Measurements from ENCODE around the gene CES4A. TPM values are rescaled to one million over a fixed set of nuclear protein-coding genes. Genes with fewer than 3 reads are reported as not detected.

Gene CES4A
- total RNA-seq, 2 donors from 2014 or later, result 10.9 to 16.5 TPM

GRCh38 chr16:67006930-67007658, 18.7 kb downstream of the CES4A start:
- H3K9me3 ChIP-seq, result no peaks in the 10 kb centered on the region
- H3K27me3 ChIP-seq, result no peaks in the 10 kb centered on the region
- H3K4me1 ChIP-seq, result no peaks in the 10 kb centered on the region
- H3K27ac ChIP-seq, result no peak overlapping the region
- TF ChIP-seq, protein P1, sequence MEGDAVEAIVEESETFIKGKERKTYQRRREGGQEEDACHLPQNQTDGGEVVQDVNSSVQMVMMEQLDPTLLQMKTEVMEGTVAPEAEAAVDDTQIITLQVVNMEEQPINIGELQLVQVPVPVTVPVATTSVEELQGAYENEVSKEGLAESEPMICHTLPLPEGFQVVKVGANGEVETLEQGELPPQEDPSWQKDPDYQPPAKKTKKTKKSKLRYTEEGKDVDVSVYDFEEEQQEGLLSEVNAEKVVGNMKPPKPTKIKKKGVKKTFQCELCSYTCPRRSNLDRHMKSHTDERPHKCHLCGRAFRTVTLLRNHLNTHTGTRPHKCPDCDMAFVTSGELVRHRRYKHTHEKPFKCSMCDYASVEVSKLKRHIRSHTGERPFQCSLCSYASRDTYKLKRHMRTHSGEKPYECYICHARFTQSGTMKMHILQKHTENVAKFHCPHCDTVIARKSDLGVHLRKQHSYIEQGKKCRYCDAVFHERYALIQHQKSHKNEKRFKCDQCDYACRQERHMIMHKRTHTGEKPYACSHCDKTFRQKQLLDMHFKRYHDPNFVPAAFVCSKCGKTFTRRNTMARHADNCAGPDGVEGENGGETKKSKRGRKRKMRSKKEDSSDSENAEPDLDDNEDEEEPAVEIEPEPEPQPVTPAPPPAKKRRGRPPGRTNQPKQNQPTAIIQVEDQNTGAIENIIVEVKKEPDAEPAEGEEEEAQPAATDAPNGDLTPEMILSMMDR (IDR thresholded peaks at IDR 0.05), result no peak
- TF ChIP-seq POLR2A (IDR thresholded peaks at IDR 0.05), result no peak
- H3K36me3 ChIP-seq (replicated peaks in 1 of 2; ENCODE audit: insufficient read depth in 1 of 2, low read depth in 2 of 2), result no peaks in the 10 kb centered on the region
- no peak for DNase-seq
- 78 to 82% methylated on average over 12 of the region's 12 CpGs for WGBS, 2 donors
- no peak overlapping the region for H3K4me3 ChIP-seq
- intact Hi-C loops (cut with DNase I), result no loop called here
- ATAC-seq, result no peak

DNA sequence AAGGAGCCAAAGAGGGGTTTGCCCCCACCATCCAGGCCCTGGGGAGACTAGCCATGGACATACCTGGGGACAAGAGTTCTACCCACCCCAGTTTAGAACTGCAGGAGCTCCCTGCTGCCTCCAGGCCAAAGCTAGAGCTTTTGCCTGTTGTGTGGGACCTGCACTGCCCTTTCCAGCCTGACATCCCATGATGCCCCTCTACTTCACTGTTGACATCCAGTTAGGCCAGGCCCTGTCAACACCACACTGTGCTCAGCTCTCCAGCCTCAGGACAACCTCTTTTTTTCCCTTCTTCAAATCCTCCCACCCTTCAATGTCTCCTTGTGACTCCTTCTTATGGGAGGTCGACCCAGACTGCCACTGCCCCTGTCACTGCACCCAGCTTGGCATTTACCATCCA, 20.8 kb downstream of the CES4A start:
- ATAC-seq, result no peak
- H3K9me3 ChIP-seq, result no peaks in the 10 kb centered on the region
- 56 to 64% methylated on average over 1 of the region's 1 CpG for WGBS, 2 donors
- H3K4me1 ChIP-seq, result peaks cover 12% of the 10 kb centered on the region
- TF ChIP-seq, protein P1 (IDR thresholded peaks at IDR 0.05), result no peak
- no peak for TF ChIP-seq POLR2A (IDR thresholded peaks at IDR 0.05)
- no peak overlapping the region for H3K4me3 ChIP-seq
- intact Hi-C loops (cut with DNase I), result no loop called here
- no peak for DNase-seq
- H3K36me3 ChIP-seq (replicated peaks in 1 of 2; ENCODE audit: insufficient read depth in 1 of 2, low read depth in 2 of 2), result no peaks in the 10 kb centered on the region
- H3K27ac ChIP-seq, result no peak overlapping the region
- H3K27me3 ChIP-seq, result peaks cover 0 to 7% of the 10 kb centered on the region in 2 donors

DNA sequence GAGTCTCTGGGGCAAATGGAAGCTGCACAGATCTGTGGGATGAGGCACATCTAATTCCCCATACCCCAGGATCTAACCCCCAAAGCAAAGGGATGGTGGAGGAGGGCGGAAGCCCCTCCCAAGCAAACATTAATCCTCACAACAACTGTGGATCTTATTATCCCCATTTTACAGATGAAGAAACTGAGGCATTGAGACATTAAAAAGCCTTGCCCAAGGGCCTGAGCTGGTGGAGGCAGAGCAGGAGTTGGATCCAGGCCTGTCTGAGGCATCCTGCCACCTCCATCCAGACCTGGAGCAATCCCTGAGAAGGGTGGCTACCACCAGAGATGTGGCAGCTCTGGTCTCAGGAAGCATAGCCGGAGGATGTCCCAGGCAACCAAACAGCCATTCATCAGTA, 22.9 kb downstream of the CES4A start:
- TF ChIP-seq, protein P1 (IDR thresholded peaks at IDR 0.05), result no peak
- TF ChIP-seq POLR2A (IDR thresholded peaks at IDR 0.05), result no peak
- Histone ChIP-seq H3K36me3 (replicated peaks in 1 of 2; ENCODE audit: insufficient read depth in 1 of 2, low read depth in 2 of 2) (no peaks in the 10 kb centered on the region), H3K27ac (no peak overlapping the region), H3K4me1 (peaks cover 18% of the 10 kb centered on the region), H3K4me3 (no peak overlapping the region), H3K9me3 (no peaks in the 10 kb centered on the region), H3K27me3 (peaks cover 0 to 12% of the 10 kb centered on the region in 2 donors)
- ATAC-seq (no peak), DNase-seq (no peak)
- WGBS, 2 donors, result 78% methylated on average over 1 to 2 of the region's 2 CpGs
- intact Hi-C loops (cut with DNase I), result no loop called here

DNA sequence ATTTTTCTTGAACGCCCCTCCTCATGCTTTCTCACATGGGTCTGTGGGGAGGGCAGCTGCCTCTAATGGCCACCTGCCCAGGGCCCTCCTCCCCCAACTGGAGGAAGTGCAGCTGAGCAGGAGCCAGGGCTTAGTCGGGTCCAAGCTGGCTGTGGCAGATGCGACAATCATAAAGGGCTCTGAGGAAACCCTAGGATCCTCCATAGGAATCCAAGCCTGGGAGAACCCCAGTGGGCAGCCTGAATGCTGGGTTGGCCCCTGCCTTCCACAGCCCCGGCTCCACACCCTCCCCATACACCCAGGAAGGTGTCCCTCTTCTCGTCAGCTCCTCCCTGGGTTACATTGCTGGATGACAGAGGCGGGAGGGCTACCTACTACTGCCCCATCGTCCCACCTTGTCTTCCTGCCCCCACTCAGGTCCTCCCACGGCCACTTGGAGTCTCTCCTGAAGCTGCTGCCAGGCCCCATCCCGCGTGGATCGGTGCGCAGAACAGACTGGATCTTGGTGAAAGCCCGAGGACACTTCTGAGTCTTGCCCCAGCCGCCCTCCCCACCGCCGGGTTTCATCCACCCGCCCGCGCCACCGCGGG, 24.9 kb downstream of the CES4A start:
- Histone ChIP-seq H3K36me3 (replicated peaks in 1 of 2; ENCODE audit: insufficient read depth in 1 of 2, low read depth in 2 of 2) (no peaks in the 10 kb centered on the region), H3K4me1 (peaks cover 18% of the 10 kb centered on the region), H3K27ac (peak overlapping the region in 2 of 4 donors; percentile 38 to 46), H3K4me3 (no peak overlapping the region), H3K9me3 (no peaks in the 10 kb centered on the region), H3K27me3 (peaks cover 0 to 12% of the 10 kb centered on the region in 2 donors)
- DNase-seq (no peak), ATAC-seq (no peak)
- intact Hi-C loops (cut with DNase I), result no loop called here
- 12 to 19% methylated on average over 15 to 21 of the region's 21 CpGs for WGBS, 2 donors
- TF ChIP-seq, protein P1 (IDR thresholded peaks at IDR 0.05), result no peak
- TF ChIP-seq POLR2A (IDR thresholded peaks at IDR 0.05), result no peak
